ENCODE results near the gene PAFAH2. TPM values are rescaled to one million over a fixed set of nuclear protein-coding genes. Genes with fewer than 3 reads are reported as not detected.

PAFAH2 gene
- 10 to 100 TPM in 1 of 2 donors, 1 to 10 TPM in 1; 8.4 to 10.1 TPM for total RNA-seq

- ATAC-seq (replicated peaks in 1 of 2) (peak; percentile 99), DNase-seq (peak; percentile 97)
- no peaks in the 10 kb centered on the region for H3K9me3 Mint-ChIP-seq
- peak within 1 kb of the TSS; percentile 96 to 100 for H3K4me3 Mint-ChIP-seq
- H3K27ac Mint-ChIP-seq = peak within 1 kb of the TSS; percentile 94
- H3K36me3 Mint-ChIP-seq (ENCODE audit: insufficient read depth in 2 of 2) = peaks cover 1 to 4% of the 10 kb centered on the region in 2 donors
- H3K27me3 Mint-ChIP-seq (ENCODE audit: low read depth) = no peaks in the 10 kb centered on the region
- H3K4me1 Mint-ChIP-seq (ENCODE audit: low read depth) = peaks cover 27% of the 10 kb centered on the region
Observed at GRCh38 chr1:25997828-25998761, at the start of gene PAFAH2. PAFAH2 (minus strand) TSS chr1:25998063; CDS start chr1:25990816, 7,247 bp downstream.

GRCh38 chr1:26047278-26047874 is 49.5 kb upstream of the PAFAH2 start:
- H3K4me3 Mint-ChIP-seq = no peak overlapping the region
- no peak for ATAC-seq (replicated peaks in 1 of 2)
- peaks cover 1 to 3% of the 10 kb centered on the region in 2 donors for H3K36me3 Mint-ChIP-seq (ENCODE audit: insufficient read depth in 2 of 2)
- H3K27me3 Mint-ChIP-seq (ENCODE audit: low read depth) = peaks cover 69% of the 10 kb centered on the region
- no peaks in the 10 kb centered on the region for H3K9me3 Mint-ChIP-seq
- DNase-seq = no peak
- H3K27ac Mint-ChIP-seq = no peak overlapping the region
- no peaks in the 10 kb centered on the region for H3K4me1 Mint-ChIP-seq (ENCODE audit: low read depth)

- H3K4me1 Mint-ChIP-seq (ENCODE audit: low read depth) = no peaks in the 10 kb centered on the region
- H3K27me3 Mint-ChIP-seq (ENCODE audit: low read depth) = peaks cover 69% of the 10 kb centered on the region
- DNase-seq (no peak), ATAC-seq (replicated peaks in 1 of 2) (peak in 1 of 2 donors; percentile 13)
- H3K36me3 Mint-ChIP-seq (ENCODE audit: insufficient read depth in 2 of 2) = peaks cover 1 to 3% of the 10 kb centered on the region in 2 donors
- no peaks in the 10 kb centered on the region for H3K9me3 Mint-ChIP-seq
- peak overlapping the region; percentile 34 to 39 for H3K4me3 Mint-ChIP-seq
- H3K27ac Mint-ChIP-seq = no peak overlapping the region
Observed at GRCh38 chr1:26046246-26047095, 48.6 kb upstream of the PAFAH2 start.

GRCh38 chr1:26045722-26046245 is 47.9 kb upstream of the PAFAH2 start, which contains the start of gene SLC30A2:
SLC30A2 (minus strand) TSS chr1:26046118; CDS start chr1:26045896, 222 bp downstream.
- no peaks in the 10 kb centered on the region for H3K4me1 Mint-ChIP-seq (ENCODE audit: low read depth)
- no peak within 1 kb of the TSS for H3K27ac Mint-ChIP-seq
- H3K36me3 Mint-ChIP-seq (ENCODE audit: insufficient read depth in 2 of 2) = peaks cover 1 to 3% of the 10 kb centered on the region in 2 donors
- H3K27me3 Mint-ChIP-seq (ENCODE audit: low read depth) = peaks cover 62% of the 10 kb centered on the region
- H3K4me3 Mint-ChIP-seq = peak within 1 kb of the TSS; percentile 34 to 56
- no peak for DNase-seq
- H3K9me3 Mint-ChIP-seq = no peaks in the 10 kb centered on the region
- ATAC-seq (replicated peaks in 1 of 2) = peak in 1 of 2 donors; percentile 15

- H3K9me3 Mint-ChIP-seq = no peaks in the 10 kb centered on the region
- peaks cover 56% of the 10 kb centered on the region for H3K27me3 Mint-ChIP-seq (ENCODE audit: low read depth)
- H3K36me3 Mint-ChIP-seq (ENCODE audit: insufficient read depth in 2 of 2) = peaks cover 1 to 3% of the 10 kb centered on the region in 2 donors
- ATAC-seq (replicated peaks in 1 of 2) = no peak
- no peak overlapping the region for H3K27ac Mint-ChIP-seq
- no peak for DNase-seq
- peak overlapping the region; percentile 21 to 56 for H3K4me3 Mint-ChIP-seq
- H3K4me1 Mint-ChIP-seq (ENCODE audit: low read depth) = no peaks in the 10 kb centered on the region
Observed at GRCh38 chr1:26044971-26045721, 47.3 kb upstream of the PAFAH2 start.

GRCh38 chr1:26044414-26044813 is 46.6 kb upstream of the PAFAH2 start:
- Mint-ChIP-seq H3K9me3 (no peaks in the 10 kb centered on the region), H3K4me3 (no peak overlapping the region), H3K4me1 (ENCODE audit: low read depth) (no peaks in the 10 kb centered on the region), H3K36me3 (ENCODE audit: insufficient read depth in 2 of 2) (peaks cover 1 to 3% of the 10 kb centered on the region in 2 donors), H3K27me3 (ENCODE audit: low read depth) (peaks cover 49% of the 10 kb centered on the region), H3K27ac (no peak overlapping the region)
- ATAC-seq (replicated peaks in 1 of 2) (no peak), DNase-seq (no peak)

- Mint-ChIP-seq H3K27me3 (ENCODE audit: low read depth) (peaks cover 44% of the 10 kb centered on the region), H3K4me1 (ENCODE audit: low read depth) (no peaks in the 10 kb centered on the region), H3K9me3 (no peaks in the 10 kb centered on the region), H3K36me3 (ENCODE audit: insufficient read depth in 2 of 2) (peaks cover 1 to 3% of the 10 kb centered on the region in 2 donors), H3K4me3 (no peak overlapping the region), H3K27ac (no peak overlapping the region)
- ATAC-seq (replicated peaks in 1 of 2) (no peak), DNase-seq (no peak)
Observed at GRCh38 chr1:26043765-26044164, 45.9 kb upstream of the PAFAH2 start.

GRCh38 chr1:26041978-26042377 is 44.1 kb upstream of the PAFAH2 start:
- H3K27me3 Mint-ChIP-seq (ENCODE audit: low read depth) = peaks cover 27% of the 10 kb centered on the region
- no peak overlapping the region for H3K27ac Mint-ChIP-seq
- H3K9me3 Mint-ChIP-seq = no peaks in the 10 kb centered on the region
- peaks cover 1 to 3% of the 10 kb centered on the region in 2 donors for H3K36me3 Mint-ChIP-seq (ENCODE audit: insufficient read depth in 2 of 2)
- H3K4me3 Mint-ChIP-seq = no peak overlapping the region
- DNase-seq (no peak), ATAC-seq (replicated peaks in 1 of 2) (no peak)
- no peaks in the 10 kb centered on the region for H3K4me1 Mint-ChIP-seq (ENCODE audit: low read depth)

GRCh38 chr1:26041401-26041800 is 43.5 kb upstream of the PAFAH2 start:
- peaks cover 1 to 3% of the 10 kb centered on the region in 2 donors for H3K36me3 Mint-ChIP-seq (ENCODE audit: insufficient read depth in 2 of 2)
- no peaks in the 10 kb centered on the region for H3K9me3 Mint-ChIP-seq
- no peak overlapping the region for H3K27ac Mint-ChIP-seq
- no peak for DNase-seq
- H3K27me3 Mint-ChIP-seq (ENCODE audit: low read depth) = peaks cover 21% of the 10 kb centered on the region
- H3K4me1 Mint-ChIP-seq (ENCODE audit: low read depth) = peaks cover 3% of the 10 kb centered on the region
- H3K4me3 Mint-ChIP-seq = no peak overlapping the region
- ATAC-seq (replicated peaks in 1 of 2) = no peak

- no peak overlapping the region for H3K27ac Mint-ChIP-seq
- H3K4me1 Mint-ChIP-seq (ENCODE audit: low read depth) = peaks cover 21% of the 10 kb centered on the region
- no peak for DNase-seq
- H3K9me3 Mint-ChIP-seq = no peaks in the 10 kb centered on the region
- H3K4me3 Mint-ChIP-seq = no peak overlapping the region
- no peak for ATAC-seq (replicated peaks in 1 of 2)
- no peaks in the 10 kb centered on the region for H3K36me3 Mint-ChIP-seq (ENCODE audit: insufficient read depth in 2 of 2)
- peaks cover 3% of the 10 kb centered on the region for H3K27me3 Mint-ChIP-seq (ENCODE audit: low read depth)
Observed at GRCh38 chr1:26038904-26039303, 41.0 kb upstream of the PAFAH2 start.

- no peaks in the 10 kb centered on the region for H3K36me3 Mint-ChIP-seq (ENCODE audit: insufficient read depth in 2 of 2)
Observed at GRCh38 chr1:26038477-26038876, 40.6 kb upstream of the PAFAH2 start.

GRCh38 chr1:26037904-26038303 is 40.0 kb upstream of the PAFAH2 start:
- DNase-seq (no peak), ATAC-seq (replicated peaks in 1 of 2) (no peak)
- H3K36me3 Mint-ChIP-seq (ENCODE audit: insufficient read depth in 2 of 2) = no peaks in the 10 kb centered on the region
- no peaks in the 10 kb centered on the region for H3K27me3 Mint-ChIP-seq (ENCODE audit: low read depth)
- H3K9me3 Mint-ChIP-seq = no peaks in the 10 kb centered on the region
- H3K4me3 Mint-ChIP-seq = no peak overlapping the region
- peaks cover 21% of the 10 kb centered on the region for H3K4me1 Mint-ChIP-seq (ENCODE audit: low read depth)
- H3K27ac Mint-ChIP-seq = no peak overlapping the region

More at GRCh38 chr1:26038477-26038876, 40.6 kb upstream of the PAFAH2 start:
- H3K27ac Mint-ChIP-seq = no peak overlapping the region
- H3K4me1 Mint-ChIP-seq (ENCODE audit: low read depth) = peaks cover 21% of the 10 kb centered on the region
- no peaks in the 10 kb centered on the region for H3K27me3 Mint-ChIP-seq (ENCODE audit: low read depth)
- no peak overlapping the region for H3K4me3 Mint-ChIP-seq
- ATAC-seq (replicated peaks in 1 of 2) (no peak), DNase-seq (no peak)
- H3K9me3 Mint-ChIP-seq = no peaks in the 10 kb centered on the region

All from activated T-cell treated with anti-CD3 and anti-CD28 coated beads, Interleukin-2, amount 50 U/mL, for 72 hours (primary cell).